Memory B cell (primary cell): ENCODE measurements around the gene ATP7B.
"Not testable (repeated sequence)": the region's sequence is repeated elsewhere in the genome, so short reads cannot be mapped to it uniquely, and the experiment has no call there.

Experiments used
- ATAC-seq: fragments of 150-1000 bp; cut with Tn5 transposase; 2 replicates; pipeline ENCODE4 v1.10.0; 2021; ENCODE audit warnings: low read depth, mild to moderate bottlenecking, moderate library complexity
- DNase-seq, 2 donors: peaks; one replicate each; pipeline ENCODE4 v3.0.0; 2022; ENCODE audit warnings: low spot score in 2 of 2
- H3K27ac Mint-ChIP-seq: one replicate; pipeline ENCODE4 v1.8.0; 2022; ENCODE audit warnings: mild to moderate bottlenecking, moderate library complexity, mixed read lengths
- H3K27me3 Mint-ChIP-seq: one replicate; pipeline ENCODE4 v1.8.0; 2022; ENCODE audit warnings: mixed read lengths
- H3K36me3 Mint-ChIP-seq: one replicate; pipeline ENCODE4 v1.8.0; 2022; ENCODE audit warnings: mild to moderate bottlenecking, mixed read lengths
- H3K4me1 Mint-ChIP-seq: one replicate; pipeline ENCODE4 v1.8.0; 2022; ENCODE audit warnings: mixed read lengths
- H3K4me3 Mint-ChIP-seq: one replicate; pipeline ENCODE4 v1.8.0; 2022; ENCODE audit warnings: mild to moderate bottlenecking, moderate library complexity, mixed read lengths
- H3K9me3 Mint-ChIP-seq: one replicate; pipeline ENCODE4 v1.8.0; 2022; ENCODE audit warnings: mixed read lengths

Gene ATP7B

DNA sequence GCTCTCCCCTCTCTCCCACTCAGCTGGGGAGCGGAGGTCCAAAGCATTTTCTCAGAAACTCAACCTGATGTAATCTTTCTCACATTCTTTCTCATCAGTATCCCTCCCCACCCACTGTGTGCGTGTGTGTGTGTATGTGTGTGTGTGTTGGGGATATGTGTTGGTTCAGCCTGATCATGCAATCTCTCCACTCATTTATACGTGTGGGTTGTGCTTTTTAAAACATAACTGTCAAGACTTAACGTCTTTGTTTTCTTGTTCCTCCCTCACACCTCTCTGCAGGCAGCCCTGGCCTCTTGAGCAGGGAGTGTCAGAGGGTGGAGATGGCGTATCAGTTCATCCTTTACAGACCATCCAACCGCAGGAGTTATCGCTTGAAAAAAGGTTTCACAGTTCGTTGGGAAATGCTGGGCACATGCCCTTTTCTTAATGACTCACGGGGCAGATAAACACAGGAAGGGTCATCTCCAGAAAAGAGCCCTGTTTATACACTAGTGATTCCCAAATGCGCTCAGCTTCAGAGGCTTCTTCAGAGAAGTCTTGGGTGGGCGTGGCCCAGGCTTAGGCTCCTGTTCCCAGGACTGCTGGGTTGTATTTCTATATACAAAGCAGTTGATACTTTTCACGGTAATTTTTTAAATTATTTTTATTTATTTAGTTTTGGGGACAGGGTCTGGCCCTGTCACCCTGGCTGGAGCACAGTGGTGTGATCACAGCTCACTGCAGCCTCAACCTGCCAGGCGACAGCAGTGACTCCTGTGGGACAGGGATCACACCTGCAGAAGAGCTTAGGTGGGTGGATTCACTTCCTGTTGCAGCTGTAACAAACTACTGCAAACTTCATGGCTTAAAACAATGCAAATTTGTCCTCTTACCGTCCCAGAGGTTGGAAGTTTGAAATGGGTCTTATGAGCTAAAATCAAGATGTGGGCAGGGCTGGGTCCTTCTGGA, 89.2 kb downstream of the ATP7B start:
- Mint-ChIP-seq H3K4me1 (peaks cover 14% of the 10 kb centered on the region), H3K4me3 (no peak overlapping the region), H3K36me3 (no peaks in the 10 kb centered on the region), H3K27me3 (peaks cover 27% of the 10 kb centered on the region), H3K27ac (no peak overlapping the region), H3K9me3 (no peaks in the 10 kb centered on the region)
- no peak for DNase-seq
- ATAC-seq, result peak; percentile 53

DNA sequence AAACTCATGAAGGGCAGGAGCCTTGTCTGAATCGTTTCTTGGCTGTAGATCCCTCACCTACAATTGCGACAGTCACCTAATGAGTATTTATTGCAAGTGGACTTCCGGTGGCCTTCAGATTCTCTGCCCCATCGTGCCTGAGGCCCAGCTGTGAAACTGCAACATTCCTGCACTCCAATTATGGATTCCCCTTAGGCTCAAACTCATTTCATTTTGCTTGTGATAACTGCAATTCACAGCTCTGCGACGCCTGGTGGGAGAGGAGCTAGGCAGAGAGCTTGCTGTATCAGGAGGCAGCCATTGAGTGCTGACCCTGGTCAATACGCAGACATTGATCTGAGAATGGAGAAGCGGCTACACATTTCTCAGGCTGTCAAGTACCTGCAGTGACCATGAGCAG, 90.5 kb downstream of the ATP7B start:
- no peak for DNase-seq
- H3K27ac Mint-ChIP-seq, result no peak overlapping the region
- H3K27me3 Mint-ChIP-seq, result peaks cover 27% of the 10 kb centered on the region
- H3K36me3 Mint-ChIP-seq, result no peaks in the 10 kb centered on the region
- ATAC-seq, result no peak
- peaks cover 12% of the 10 kb centered on the region for H3K4me1 Mint-ChIP-seq
- no peak overlapping the region for H3K4me3 Mint-ChIP-seq
- no peaks in the 10 kb centered on the region for H3K9me3 Mint-ChIP-seq

DNA sequence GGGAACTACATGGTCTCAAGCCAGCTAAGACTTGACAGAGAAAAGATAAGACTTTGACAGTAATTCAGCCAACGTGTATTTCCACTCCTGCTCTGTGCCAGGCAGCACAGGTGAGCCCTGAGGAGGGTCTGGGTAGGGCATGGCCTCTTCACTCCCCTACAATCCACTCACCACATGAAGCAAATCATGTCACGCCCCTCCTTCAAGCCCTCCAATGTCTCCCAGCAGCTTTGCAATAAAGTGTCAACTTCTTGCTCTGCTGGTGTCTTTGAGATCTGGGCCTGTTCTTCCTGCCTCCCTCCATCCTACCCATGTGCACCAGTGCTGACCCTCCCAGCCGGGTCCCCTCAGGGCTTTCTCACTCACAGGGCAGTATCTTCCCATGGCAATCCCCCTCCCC, 91.0 kb downstream of the ATP7B start:
- no peak for ATAC-seq

DNA sequence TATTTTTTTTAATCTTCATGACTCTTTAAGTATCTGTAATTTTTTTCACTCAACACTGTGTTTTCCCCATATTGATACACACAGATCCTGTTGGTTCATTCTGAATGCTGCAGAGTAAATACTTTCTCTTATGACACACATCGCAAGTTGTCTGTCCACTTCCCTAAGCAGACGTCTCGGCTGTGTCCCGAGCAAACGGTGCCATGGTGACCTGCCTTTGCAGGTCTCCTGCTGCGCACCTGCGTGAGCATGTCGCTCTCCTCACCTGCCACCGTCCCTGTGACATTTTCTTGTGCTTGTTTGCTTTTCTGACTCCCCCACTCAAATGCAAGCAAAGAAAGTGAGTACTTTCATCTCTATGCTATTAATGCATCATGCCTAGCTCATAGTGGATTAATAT, 91.7 kb downstream of the ATP7B start:
- H3K27ac Mint-ChIP-seq, result no peak overlapping the region
- H3K4me1 Mint-ChIP-seq, result peaks cover 11% of the 10 kb centered on the region
- no peak overlapping the region for H3K4me3 Mint-ChIP-seq
- ATAC-seq (no peak), DNase-seq (no peak)
- peaks cover 19% of the 10 kb centered on the region for H3K27me3 Mint-ChIP-seq
- H3K9me3 Mint-ChIP-seq, result no peaks in the 10 kb centered on the region
- H3K36me3 Mint-ChIP-seq, result no peaks in the 10 kb centered on the region

More for the DNA sequence above, 91.0 kb downstream of the ATP7B start:
- Mint-ChIP-seq H3K36me3 (no peaks in the 10 kb centered on the region), H3K9me3 (no peaks in the 10 kb centered on the region), H3K4me3 (no peak overlapping the region), H3K27me3 (peaks cover 22% of the 10 kb centered on the region), H3K27ac (no peak overlapping the region), H3K4me1 (peaks cover 11% of the 10 kb centered on the region)
- no peak for DNase-seq

DNA sequence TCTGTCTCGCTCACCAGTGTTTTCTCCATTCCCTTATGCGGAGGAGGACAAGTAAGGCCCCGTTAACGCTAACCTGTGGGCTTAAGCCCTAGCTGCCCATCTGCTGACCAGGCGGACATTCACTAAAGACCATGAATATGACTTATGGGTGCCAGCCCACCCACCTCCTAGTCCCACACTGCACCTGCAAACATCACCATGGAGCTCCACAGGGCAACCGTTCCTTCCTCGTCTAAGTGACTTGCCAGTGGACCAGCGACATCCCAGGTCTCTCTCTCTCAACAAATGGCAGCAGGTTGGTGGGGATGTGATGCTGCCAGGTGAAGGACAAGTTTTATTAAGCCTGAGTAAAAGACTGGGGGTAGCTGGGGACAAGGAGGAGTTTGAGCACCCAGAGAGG, 94.3 kb downstream of the ATP7B start:
- no peak for DNase-seq
- Mint-ChIP-seq H3K27me3 (peaks cover 14% of the 10 kb centered on the region), H3K36me3 (no peaks in the 10 kb centered on the region), H3K4me3 (no peak overlapping the region), H3K9me3 (no peaks in the 10 kb centered on the region), H3K27ac (no peak overlapping the region), H3K4me1 (peaks cover 8% of the 10 kb centered on the region)
- no peak for ATAC-seq

DNA sequence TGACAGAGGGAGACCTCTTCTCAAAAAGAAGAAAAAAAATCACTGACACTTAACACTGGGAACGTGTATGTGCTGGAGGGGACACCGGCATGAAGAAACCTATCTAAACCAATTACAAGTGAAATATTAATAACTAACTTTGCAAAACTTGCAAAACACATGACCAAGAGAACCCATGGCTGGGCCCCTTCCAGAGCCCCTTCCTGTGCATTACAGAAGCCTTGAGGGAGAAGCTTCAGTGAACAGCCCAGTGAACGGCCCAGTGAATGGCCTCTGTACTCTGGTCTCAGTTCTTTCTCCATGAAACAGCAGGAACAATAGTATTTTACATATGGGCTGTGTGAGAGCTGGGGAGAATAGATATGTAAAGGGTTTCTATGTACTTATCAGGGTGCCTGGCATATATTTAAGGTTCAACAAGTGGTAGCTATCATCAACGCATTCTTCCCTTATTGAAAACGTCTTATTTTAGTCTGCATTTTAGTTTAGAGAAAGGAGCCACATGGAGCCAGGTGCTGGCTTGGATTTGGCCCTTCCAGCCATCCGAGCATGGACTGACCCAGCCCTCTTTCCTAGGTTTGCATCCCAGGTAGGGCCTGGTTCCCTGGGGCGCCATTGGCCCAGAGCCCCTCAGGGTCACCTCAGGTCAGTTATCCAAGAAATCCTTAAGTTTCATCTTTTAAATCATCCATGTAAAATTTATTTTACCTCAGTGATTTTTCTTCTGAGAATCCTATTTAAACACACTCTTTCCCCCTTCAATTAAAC, 95.0 kb downstream of the ATP7B start:
- Mint-ChIP-seq H3K4me1 (peaks cover 7% of the 10 kb centered on the region), H3K27ac (no peak overlapping the region), H3K27me3 (peaks cover 14% of the 10 kb centered on the region), H3K36me3 (no peaks in the 10 kb centered on the region), H3K4me3 (no peak overlapping the region), H3K9me3 (no peaks in the 10 kb centered on the region)
- no peak for ATAC-seq
- DNase-seq, result no peak

DNA sequence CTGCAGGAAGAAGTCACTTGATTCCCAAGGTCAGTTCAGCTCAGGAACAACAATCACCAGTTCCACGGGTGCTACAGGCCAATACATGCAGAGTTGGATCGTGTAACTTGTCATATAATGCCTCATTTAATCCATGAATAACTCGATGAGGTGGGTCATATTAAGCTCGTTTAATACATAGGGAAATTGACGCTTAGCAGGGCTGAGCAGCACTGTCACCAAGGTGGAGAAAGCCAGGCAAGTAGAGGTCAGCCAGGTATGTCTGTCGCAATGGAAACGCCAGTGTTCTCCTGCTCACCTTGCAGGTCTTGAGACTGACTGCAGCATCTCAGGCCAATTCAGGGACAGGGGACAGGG, 97.1 kb downstream of the ATP7B start:
- Mint-ChIP-seq H3K4me1 (peaks cover 13% of the 10 kb centered on the region), H3K9me3 (no peaks in the 10 kb centered on the region), H3K27ac (no peak overlapping the region), H3K27me3 (peaks cover 10% of the 10 kb centered on the region), H3K4me3 (no peak overlapping the region), H3K36me3 (no peaks in the 10 kb centered on the region)
- DNase-seq (no peak), ATAC-seq (no peak)

DNA sequence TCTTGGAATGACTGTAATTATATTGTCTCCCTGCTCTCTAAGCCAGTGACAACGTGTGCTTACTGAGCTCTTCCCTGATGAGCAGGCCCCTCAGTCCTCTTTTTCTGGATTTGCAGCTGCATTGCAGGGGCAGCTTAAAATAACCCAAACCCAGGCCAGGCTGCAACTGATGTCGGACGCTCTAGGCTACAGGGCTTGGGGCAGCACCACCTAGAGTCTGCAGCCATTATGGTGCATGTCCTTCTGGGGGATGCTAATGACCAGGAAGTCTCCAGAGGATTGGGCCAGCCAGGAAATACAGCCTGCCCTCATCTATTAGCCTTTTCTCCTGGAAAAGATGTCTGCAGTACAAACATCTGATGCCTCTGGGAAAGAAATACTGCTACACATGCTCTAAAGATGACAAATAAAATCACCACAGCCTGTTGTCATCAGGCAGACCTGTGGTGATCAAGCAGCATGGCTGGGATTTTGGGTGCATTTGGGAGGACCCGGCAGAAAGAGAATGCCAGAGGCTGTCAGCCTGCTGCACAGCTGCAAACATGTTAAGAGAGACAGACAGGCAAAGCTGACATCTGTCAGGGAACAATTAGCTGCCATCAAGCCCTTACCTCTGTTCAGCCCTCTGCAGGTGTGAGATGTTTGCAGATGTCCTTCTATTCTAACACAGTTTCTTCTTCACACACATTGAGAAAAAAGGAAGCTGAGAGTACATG, 97.7 kb downstream of the ATP7B start:
- no peak for DNase-seq
- Mint-ChIP-seq H3K4me1 (peaks cover 13% of the 10 kb centered on the region), H3K36me3 (no peaks in the 10 kb centered on the region), H3K9me3 (no peaks in the 10 kb centered on the region), H3K27ac (no peak overlapping the region), H3K4me3 (no peak overlapping the region), H3K27me3 (peaks cover 10% of the 10 kb centered on the region)
- no peak for ATAC-seq

DNA sequence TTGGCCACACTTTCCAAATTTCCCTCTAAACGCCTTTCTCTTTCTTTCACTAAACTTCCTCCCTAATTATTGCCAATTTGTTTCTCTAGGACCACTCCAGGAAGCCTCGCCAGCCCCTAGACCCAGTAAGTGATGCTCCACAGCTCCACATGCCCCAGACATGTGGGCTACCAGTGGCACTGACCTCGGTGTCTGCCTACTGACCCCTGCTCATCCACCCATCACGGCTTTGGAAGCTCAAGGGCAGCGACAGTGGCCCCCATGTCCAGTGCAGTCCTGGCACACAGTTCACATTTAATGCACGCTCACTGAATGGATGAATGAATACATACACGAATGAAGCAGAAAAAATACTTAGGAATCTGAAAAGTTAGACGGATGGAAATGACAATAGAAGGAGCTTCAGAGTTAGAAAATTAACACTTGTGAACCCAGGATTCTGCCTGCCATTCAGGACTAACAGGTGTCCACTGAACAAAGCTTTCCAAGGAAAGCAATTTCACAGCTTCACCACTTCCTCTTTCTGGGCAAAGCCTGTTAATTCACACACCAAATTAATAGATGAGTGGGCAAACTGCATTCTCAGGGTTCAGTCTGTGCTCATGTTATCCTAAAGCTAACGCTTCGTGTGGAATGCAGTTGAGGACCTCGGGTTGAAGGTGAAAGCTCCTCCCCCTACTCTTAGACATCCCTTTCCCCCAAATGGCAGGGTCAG, 98.6 kb downstream of the ATP7B start:
- Mint-ChIP-seq H3K36me3 (no peaks in the 10 kb centered on the region), H3K27me3 (peaks cover 10% of the 10 kb centered on the region), H3K9me3 (no peaks in the 10 kb centered on the region), H3K27ac (no peak overlapping the region), H3K4me3 (no peak overlapping the region), H3K4me1 (peaks cover 13% of the 10 kb centered on the region)
- DNase-seq (no peak), ATAC-seq (no peak)

DNA sequence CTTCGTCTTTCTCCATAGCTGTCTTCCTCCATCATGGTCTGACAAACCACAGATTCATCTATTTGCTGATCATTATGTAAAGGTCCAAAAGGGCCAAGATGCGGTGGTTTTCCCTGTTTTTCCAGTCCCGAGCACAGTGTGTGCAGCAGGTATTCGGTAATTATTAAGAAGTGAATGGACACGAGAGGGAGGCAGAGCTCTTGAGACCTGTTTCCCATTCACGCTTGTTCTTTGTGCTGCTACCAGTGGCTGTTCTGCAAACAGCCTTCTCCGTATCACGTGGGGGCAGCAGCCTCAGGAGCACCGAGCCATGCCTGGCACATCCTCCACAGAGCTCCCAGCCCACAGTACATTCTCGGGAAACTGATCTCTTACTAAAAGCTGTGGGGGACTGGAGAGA, 99.2 kb downstream of the ATP7B start:
- H3K27ac Mint-ChIP-seq, result no peak overlapping the region
- H3K4me1 Mint-ChIP-seq, result peaks cover 13% of the 10 kb centered on the region
- ATAC-seq (no peak), DNase-seq (no peak)
- peaks cover 10% of the 10 kb centered on the region for H3K27me3 Mint-ChIP-seq
- H3K36me3 Mint-ChIP-seq, result no peaks in the 10 kb centered on the region
- H3K9me3 Mint-ChIP-seq, result no peaks in the 10 kb centered on the region
- H3K4me3 Mint-ChIP-seq, result no peak overlapping the region

DNA sequence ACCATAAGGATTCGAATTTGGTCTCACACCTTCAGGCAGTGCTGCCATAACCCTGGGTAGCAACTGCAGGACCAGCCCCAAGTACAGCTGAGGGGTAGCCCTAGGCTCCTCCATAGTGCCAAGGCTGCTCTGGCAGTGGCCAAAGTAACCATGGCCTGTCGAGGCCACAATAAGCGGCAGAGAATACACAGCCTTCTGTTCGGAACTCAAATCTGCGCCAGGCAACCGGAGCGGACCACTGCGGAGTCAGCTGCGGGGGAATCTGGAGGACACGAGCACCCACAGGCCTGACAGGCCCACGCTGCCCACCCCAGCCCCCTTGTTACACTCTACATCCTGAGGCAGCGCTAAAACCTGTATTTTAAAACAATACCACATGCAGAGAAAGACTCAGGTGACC, 100.7 kb downstream of the ATP7B start:
- Mint-ChIP-seq H3K9me3 (no peaks in the 10 kb centered on the region), H3K36me3 (no peaks in the 10 kb centered on the region), H3K4me3 (no peak overlapping the region), H3K27me3 (peaks cover 5% of the 10 kb centered on the region), H3K4me1 (peaks cover 13% of the 10 kb centered on the region), H3K27ac (no peak overlapping the region)
- DNase-seq (no peak), ATAC-seq (no peak)

DNA sequence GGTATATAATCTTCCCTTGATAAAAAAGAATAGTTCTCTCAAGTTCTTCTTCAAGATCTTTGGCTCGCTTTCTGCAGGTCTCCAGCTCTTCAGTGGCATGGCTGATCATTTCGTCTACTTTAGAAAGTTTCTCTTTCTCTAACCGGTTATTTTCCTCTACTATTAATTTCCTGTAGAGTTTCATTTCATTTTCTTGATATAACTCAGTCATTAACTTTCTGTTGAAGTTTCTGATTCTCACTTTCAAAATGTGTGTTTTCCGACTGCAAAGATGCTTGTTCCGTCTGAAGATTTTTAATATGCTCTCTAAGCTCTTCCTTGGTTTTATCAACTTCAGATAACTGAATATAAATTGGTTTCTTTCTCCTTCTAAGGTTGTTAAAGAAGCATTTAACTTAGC, 102.0 kb downstream of the ATP7B start:
- not testable (repeated sequence) for H3K27me3 Mint-ChIP-seq, H3K9me3 Mint-ChIP-seq, DNase-seq, H3K4me3 Mint-ChIP-seq, H3K36me3 Mint-ChIP-seq, ATAC-seq
- Mint-ChIP-seq H3K27ac (peak overlapping the region; percentile 36), H3K4me1 (peaks cover 13% of the 10 kb centered on the region)

DNA sequence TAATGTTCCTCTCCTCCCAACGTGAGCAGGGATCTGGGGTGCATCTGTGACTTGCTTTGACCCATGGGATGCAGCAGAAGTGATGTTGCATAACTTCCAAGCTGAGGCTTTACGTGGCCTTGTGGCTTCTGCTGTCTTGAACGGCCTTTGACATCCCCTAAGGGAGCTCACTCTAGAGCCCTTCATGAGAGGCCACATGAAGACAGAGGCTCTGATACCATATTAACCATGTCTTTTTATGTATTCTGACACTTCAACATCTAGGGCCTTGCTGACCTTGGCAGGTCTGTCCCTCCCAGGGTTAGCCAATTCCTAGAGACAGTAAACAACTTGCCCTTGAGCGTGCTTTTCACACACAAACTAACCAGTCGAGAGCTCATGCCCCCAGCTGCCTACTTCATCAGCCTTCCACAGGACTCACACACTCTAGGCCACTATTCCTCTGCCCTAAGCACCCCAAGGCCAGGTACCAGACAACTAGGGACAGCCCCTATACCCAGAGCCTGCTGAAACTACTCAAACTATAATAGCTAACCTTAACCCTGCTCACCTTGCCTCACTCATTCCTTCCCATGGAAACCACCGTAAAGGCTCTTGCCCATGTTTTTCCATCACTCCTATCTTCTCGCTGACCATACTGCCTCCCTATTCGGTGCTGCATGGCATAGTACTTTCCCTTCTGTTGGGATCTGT, 104.1 kb downstream of the ATP7B start:
- no peak for DNase-seq
- Mint-ChIP-seq H3K27ac (no peak overlapping the region), H3K36me3 (no peaks in the 10 kb centered on the region), H3K9me3 (no peaks in the 10 kb centered on the region), H3K4me1 (peaks cover 10% of the 10 kb centered on the region), H3K27me3 (peaks cover 6% of the 10 kb centered on the region), H3K4me3 (no peak overlapping the region)
- no peak for ATAC-seq
